ENCODE results near the gene LMBR1. TPM values are rescaled to one million over a fixed set of nuclear protein-coding genes. Genes with fewer than 3 reads are reported as not detected.
A peak's percentile ranks its signal among the peaks of the same experiment; 100 is the strongest.

LMBR1 gene
- total and polyA plus RNA-seq, 2 experiments from 2014 or later: 21.8 to 26.7 TPM

DNA sequence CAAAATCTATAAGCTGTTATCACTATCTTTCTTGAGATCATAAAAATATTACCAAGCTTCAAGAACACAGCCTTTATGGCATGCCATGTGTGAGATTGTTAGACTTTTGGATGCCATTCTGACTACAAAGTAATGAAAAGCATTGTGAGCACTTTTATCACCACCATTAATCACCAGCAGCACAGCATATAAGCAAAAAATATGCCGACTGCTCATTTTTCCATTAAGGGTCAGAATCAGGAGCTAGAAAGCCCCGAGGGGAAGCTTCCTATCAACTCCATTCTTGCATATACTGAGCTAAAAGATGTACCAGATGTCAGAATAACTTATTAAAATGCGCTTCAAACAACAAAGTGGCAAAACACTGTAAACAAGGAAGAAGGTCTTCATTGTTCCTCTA is 114.3 kb downstream of the LMBR1 start:
- H3K4me1 ChIP-seq (ENCODE audit: insufficient read depth): no peaks in the 10 kb centered on the region
- no peaks in the 10 kb centered on the region for H3K9me3 ChIP-seq (ENCODE audit: low read depth)
- no peak overlapping the region for H3K27ac ChIP-seq
- H2AFZ ChIP-seq: no peak overlapping the region
- no peak for TF ChIP-seq EZH2 (IDR thresholded peaks at IDR 0.05; ENCODE audit: insufficient read depth, poor library complexity, severe bottlenecking)
- no peak for TF ChIP-seq EZH2phosphoT487 (IDR thresholded peaks at IDR 0.05; ENCODE audit: insufficient read depth, low read depth)
- no peak overlapping the region for H3K9ac ChIP-seq
- H3F3A ChIP-seq (ENCODE audit: insufficient read depth): no peaks in the 10 kb centered on the region
- no peak overlapping the region for H3K4me3 ChIP-seq
- no peaks in the 10 kb centered on the region for H3K9me2 ChIP-seq (ENCODE audit: insufficient read depth)
- peak; percentile 4 for DNase-seq
- H3K4me2 ChIP-seq (ENCODE audit: unreplicated experiment): no peak overlapping the region
- no peaks in the 10 kb centered on the region for H3K27me3 ChIP-seq (replicated peaks; ENCODE audit: insufficient read depth)
- H3K79me2 ChIP-seq (ENCODE audit: insufficient read depth): no peaks in the 10 kb centered on the region
- no peaks in the 10 kb centered on the region for H3K36me3 ChIP-seq (ENCODE audit: low read depth)
- in situ Hi-C loops (cut with MboI): no loop called here
- WGBS, 2 experiments (ENCODE audit: low coverage in 1 of 2, low lambda C conversion rate in 2 of 2, missing lambda C conversion rate in 2 of 2): 42 to 43% methylated on average over 3 of the region's 3 CpGs
- no peaks in the 10 kb centered on the region for H4K20me1 ChIP-seq (ENCODE audit: insufficient read depth)

GRCh38 chr7:156778201-156778600 is 114.8 kb downstream of the LMBR1 start:
- H3K4me1 ChIP-seq (ENCODE audit: insufficient read depth): no peaks in the 10 kb centered on the region
- no peaks in the 10 kb centered on the region for H3K27me3 ChIP-seq (replicated peaks; ENCODE audit: insufficient read depth)
- H3K9me2 ChIP-seq (ENCODE audit: insufficient read depth): no peaks in the 10 kb centered on the region
- TF ChIP-seq EZH2phosphoT487 (IDR thresholded peaks at IDR 0.05; ENCODE audit: insufficient read depth, low read depth): no peak
- TF ChIP-seq EZH2 (IDR thresholded peaks at IDR 0.05; ENCODE audit: insufficient read depth, poor library complexity, severe bottlenecking): no peak
- no peak overlapping the region for H3K9ac ChIP-seq
- H3K4me3 ChIP-seq: no peak overlapping the region
- no peaks in the 10 kb centered on the region for H4K20me1 ChIP-seq (ENCODE audit: insufficient read depth)
- H2AFZ ChIP-seq: no peak overlapping the region
- WGBS, 2 experiments (ENCODE audit: low coverage in 1 of 2, low lambda C conversion rate in 2 of 2, missing lambda C conversion rate in 2 of 2): 93 to 95% methylated on average over 3 of the region's 3 CpGs
- no peaks in the 10 kb centered on the region for H3F3A ChIP-seq (ENCODE audit: insufficient read depth)
- peak; percentile 4 for DNase-seq
- no peaks in the 10 kb centered on the region for H3K79me2 ChIP-seq (ENCODE audit: insufficient read depth)
- in situ Hi-C loops (cut with MboI): no loop called here
- no peaks in the 10 kb centered on the region for H3K9me3 ChIP-seq (ENCODE audit: low read depth)
- H3K36me3 ChIP-seq (ENCODE audit: low read depth): no peaks in the 10 kb centered on the region
- H3K4me2 ChIP-seq (ENCODE audit: unreplicated experiment): no peak overlapping the region
- H3K27ac ChIP-seq: no peak overlapping the region

DNA sequence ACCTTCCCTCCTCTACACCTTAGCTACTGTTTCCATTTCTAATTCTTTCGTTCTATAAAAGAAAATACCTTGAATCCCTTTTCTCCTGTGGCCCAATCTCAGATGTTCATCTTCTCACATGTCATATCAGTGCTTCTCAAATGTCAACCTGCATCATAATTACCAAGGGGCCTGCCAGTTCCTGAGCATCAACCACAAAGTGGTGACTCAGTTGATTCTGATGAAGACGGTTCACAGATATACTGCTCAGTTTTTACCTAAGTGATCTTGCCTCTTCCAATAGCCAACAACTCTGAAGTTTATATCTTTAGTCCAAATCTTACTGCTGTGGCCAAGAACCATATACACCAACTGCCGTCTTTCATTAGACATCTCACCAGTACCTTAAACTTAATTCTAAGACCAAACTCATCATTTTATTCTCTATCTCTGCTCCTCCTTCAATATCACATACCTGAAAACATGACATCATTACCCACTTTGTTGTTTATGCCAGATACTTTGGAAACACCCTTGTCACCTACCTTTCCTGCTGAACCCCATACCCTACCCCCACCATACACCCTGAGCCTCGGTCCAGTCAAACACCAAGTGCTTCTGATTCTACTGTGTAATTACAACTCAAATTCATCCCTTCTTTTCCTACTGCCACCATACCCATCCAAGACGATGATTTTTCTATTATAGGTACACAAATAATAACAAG is 115.5 kb downstream of the LMBR1 start:
- DNase-seq: peak; percentile 1
- H3K9ac ChIP-seq: no peak overlapping the region
- H4K20me1 ChIP-seq (ENCODE audit: insufficient read depth): no peaks in the 10 kb centered on the region
- H3K27me3 ChIP-seq (replicated peaks; ENCODE audit: insufficient read depth): no peaks in the 10 kb centered on the region
- H3F3A ChIP-seq (ENCODE audit: insufficient read depth): no peaks in the 10 kb centered on the region
- H3K27ac ChIP-seq: no peak overlapping the region
- H3K36me3 ChIP-seq (ENCODE audit: low read depth): no peaks in the 10 kb centered on the region
- in situ Hi-C loops (cut with MboI): no loop called here
- H3K79me2 ChIP-seq (ENCODE audit: insufficient read depth): no peaks in the 10 kb centered on the region
- WGBS, 2 experiments (ENCODE audit: low coverage in 1 of 2, low lambda C conversion rate in 2 of 2, missing lambda C conversion rate in 2 of 2): 94 to 97% methylated on average over 5 of the region's 5 CpGs
- TF ChIP-seq EZH2 (IDR thresholded peaks at IDR 0.05; ENCODE audit: insufficient read depth, poor library complexity, severe bottlenecking) (no peak), EZH2phosphoT487 (IDR thresholded peaks at IDR 0.05; ENCODE audit: insufficient read depth, low read depth) (no peak)
- H3K4me2 ChIP-seq (ENCODE audit: unreplicated experiment): no peak overlapping the region
- no peaks in the 10 kb centered on the region for H3K4me1 ChIP-seq (ENCODE audit: insufficient read depth)
- no peaks in the 10 kb centered on the region for H3K9me2 ChIP-seq (ENCODE audit: insufficient read depth)
- no peak overlapping the region for H2AFZ ChIP-seq
- H3K4me3 ChIP-seq: no peak overlapping the region
- no peaks in the 10 kb centered on the region for H3K9me3 ChIP-seq (ENCODE audit: low read depth)

- Histone ChIP-seq H3K9ac (no peak overlapping the region), H3K9me2 (ENCODE audit: insufficient read depth) (no peaks in the 10 kb centered on the region), H3K79me2 (ENCODE audit: insufficient read depth) (no peaks in the 10 kb centered on the region), H3K9me3 (ENCODE audit: low read depth) (no peaks in the 10 kb centered on the region), H3F3A (ENCODE audit: insufficient read depth) (no peaks in the 10 kb centered on the region), H3K4me1 (ENCODE audit: insufficient read depth) (no peaks in the 10 kb centered on the region), H3K36me3 (ENCODE audit: low read depth) (no peaks in the 10 kb centered on the region), H3K27ac (no peak overlapping the region), H3K27me3 (replicated peaks; ENCODE audit: insufficient read depth) (no peaks in the 10 kb centered on the region), H3K4me2 (ENCODE audit: unreplicated experiment) (no peak overlapping the region), H2AFZ (no peak overlapping the region), H3K4me3 (no peak overlapping the region), H4K20me1 (ENCODE audit: insufficient read depth) (no peaks in the 10 kb centered on the region)
- WGBS, 2 experiments (ENCODE audit: low coverage in 1 of 2, low lambda C conversion rate in 2 of 2, missing lambda C conversion rate in 2 of 2): 93 to 97% methylated on average over 2 of the region's 2 CpGs
- in situ Hi-C loops (cut with MboI): no loop called here
- no peak for DNase-seq
- TF ChIP-seq EZH2phosphoT487 (IDR thresholded peaks at IDR 0.05; ENCODE audit: insufficient read depth, low read depth) (no peak), EZH2 (IDR thresholded peaks at IDR 0.05; ENCODE audit: insufficient read depth, poor library complexity, severe bottlenecking) (no peak)
Measured at GRCh38 chr7:156776527-156776926, 116.5 kb downstream of the LMBR1 start.

Measured in GM23248 (cell line).